NB4 (cell line): Measurements from ENCODE around the gene B3GNT7.
"Not testable (repeated sequence)": the region's sequence is repeated elsewhere in the genome, so short reads cannot be mapped to it uniquely, and the experiment has no call there.

Experiments used
- DNase-seq: peaks from one replicate; pipeline ENCODE4 v3.0.0; 2010; ENCODE audit warnings: low read depth
- H3K4me3 ChIP-seq: one replicate; pipeline ENCODE4 v1.5.1; 2011; ENCODE audit warnings: mild to moderate bottlenecking, low read depth, low read length, moderate library complexity
- CTCF ChIP-seq: IDR thresholded peaks from one replicate; pipeline ENCODE4 v1.5.1; 2012; ENCODE audit warnings: low read depth, low read length
- MAX ChIP-seq: IDR thresholded peaks from 2 replicates; pipeline ENCODE4 v1.6.1; 2011; ENCODE audit warnings: low read depth, low read length
- MYC ChIP-seq: IDR thresholded peaks from 2 replicates; pipeline ENCODE4 v1.6.1; 2011; ENCODE audit warnings: low read depth, low read length
- POLR2A ChIP-seq: IDR thresholded peaks from 2 replicates; pipeline ENCODE4 v1.6.1; 2011; ENCODE audit warnings: mild to moderate bottlenecking; ENCODE audit not compliant: insufficient read length; ENCODE audit errors: extremely low read depth

Gene B3GNT7

GRCh38 chr2:231374771-231375170 lies 20.7 kb upstream of the B3GNT7 start:
- no peak overlapping the region for H3K4me3 ChIP-seq
- DNase-seq, result no peak
- TF ChIP-seq CTCF, result no peak
- TF ChIP-seq POLR2A, result no peak
- TF ChIP-seq MYC, result no peak
- no peak for TF ChIP-seq MAX

GRCh38 chr2:231375994-231376615 lies 19.4 kb upstream of the B3GNT7 start:
- H3K4me3 ChIP-seq, DNase-seq: not testable (repeated sequence)

DNA sequence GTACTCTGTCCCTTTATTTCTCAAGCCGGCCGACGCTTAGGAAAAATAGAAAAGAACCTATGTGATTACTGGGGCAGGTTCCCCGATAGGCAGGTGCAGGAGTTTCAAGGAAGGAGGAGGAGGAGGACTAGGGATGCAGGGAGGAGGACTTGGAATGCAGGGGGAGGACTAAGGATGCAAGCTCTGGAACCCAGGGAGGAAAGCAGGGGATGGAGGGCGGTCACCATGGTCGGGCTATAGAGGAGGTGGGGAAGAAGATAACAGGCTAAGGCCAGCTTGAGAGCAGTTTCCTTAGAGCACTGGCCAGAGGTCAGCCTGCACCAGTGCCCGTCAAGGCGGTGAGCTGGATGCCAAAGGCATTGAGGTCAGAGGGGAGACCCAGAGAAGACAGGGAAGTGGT lies 18.7 kb upstream of the B3GNT7 start:
- H3K4me3 ChIP-seq, result no peak overlapping the region
- DNase-seq, result no peak
- TF ChIP-seq CTCF (no peak), POLR2A (no peak), MYC (no peak), MAX (no peak)

- no peak for DNase-seq
- TF ChIP-seq CTCF, result no peak
- no peak for TF ChIP-seq MAX
- no peak for TF ChIP-seq POLR2A
- TF ChIP-seq MYC, result no peak
- no peak overlapping the region for H3K4me3 ChIP-seq
These were observed 17.3 kb upstream of the B3GNT7 start for GRCh38 chr2:231378026-231378722.

DNA sequence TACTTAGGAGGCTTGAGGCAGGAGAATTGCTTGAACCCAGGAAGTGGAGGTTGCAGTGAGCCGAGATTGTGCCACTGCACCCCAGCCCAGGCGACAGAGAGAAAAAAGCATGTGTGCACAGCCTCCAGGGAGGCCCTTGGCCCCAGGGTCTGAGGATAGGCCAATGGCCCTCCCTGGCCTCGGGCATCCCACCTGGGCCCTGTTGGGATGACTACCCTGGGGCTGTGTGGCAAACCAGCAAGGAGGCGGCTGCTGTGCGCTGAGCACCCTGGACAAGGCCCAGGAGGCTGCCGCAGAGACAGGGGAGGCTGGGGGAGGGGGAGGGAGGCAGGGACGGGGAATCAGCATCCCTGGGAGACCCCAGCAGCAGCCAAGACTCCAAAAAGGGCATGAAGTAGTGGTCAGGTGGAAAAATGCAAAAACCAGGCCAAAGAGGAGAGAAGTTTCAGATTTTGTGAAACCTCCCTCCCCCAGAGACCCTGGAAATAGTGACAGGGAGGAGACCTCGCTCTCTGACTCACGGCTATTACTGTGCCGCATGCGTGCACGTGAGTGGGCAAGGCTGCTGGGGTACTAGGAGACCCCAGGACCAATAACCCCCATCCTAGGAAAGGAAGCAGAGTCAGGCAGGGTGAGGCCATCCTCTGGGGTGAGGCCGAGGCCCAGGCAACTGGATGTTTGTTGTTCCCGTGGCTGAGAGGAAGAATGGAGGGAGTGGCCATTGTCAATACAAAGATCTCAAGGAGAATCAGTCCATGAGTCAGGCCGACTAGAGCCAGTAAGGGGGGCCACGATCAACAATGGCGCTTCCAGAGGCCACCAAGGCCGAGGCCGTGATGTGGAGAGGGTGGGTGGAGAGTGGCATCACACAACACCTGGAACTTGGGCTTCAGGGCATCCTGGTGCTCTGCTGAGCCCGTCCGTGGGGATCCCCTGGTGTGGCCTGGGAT lies 16.0 kb upstream of the B3GNT7 start:
- TF ChIP-seq POLR2A (no peak), MAX (no peak), CTCF (no peak), MYC (no peak)
- no peak for DNase-seq
- H3K4me3 ChIP-seq, result no peak overlapping the region

GRCh38 chr2:231380307-231380706 lies 15.2 kb upstream of the B3GNT7 start:
- no peak overlapping the region for H3K4me3 ChIP-seq
- TF ChIP-seq CTCF, result no peak
- no peak for TF ChIP-seq MYC
- TF ChIP-seq POLR2A, result no peak
- no peak for TF ChIP-seq MAX
- DNase-seq, result no peak
